ENCODE measurements around the gene FEN1. TPM values are rescaled to one million over a fixed set of nuclear protein-coding genes. Genes with fewer than 3 reads are reported as not detected.

The FEN1 gene
- total RNA-seq, 1 donor from 2014 or later = 15.2 TPM

DNA sequence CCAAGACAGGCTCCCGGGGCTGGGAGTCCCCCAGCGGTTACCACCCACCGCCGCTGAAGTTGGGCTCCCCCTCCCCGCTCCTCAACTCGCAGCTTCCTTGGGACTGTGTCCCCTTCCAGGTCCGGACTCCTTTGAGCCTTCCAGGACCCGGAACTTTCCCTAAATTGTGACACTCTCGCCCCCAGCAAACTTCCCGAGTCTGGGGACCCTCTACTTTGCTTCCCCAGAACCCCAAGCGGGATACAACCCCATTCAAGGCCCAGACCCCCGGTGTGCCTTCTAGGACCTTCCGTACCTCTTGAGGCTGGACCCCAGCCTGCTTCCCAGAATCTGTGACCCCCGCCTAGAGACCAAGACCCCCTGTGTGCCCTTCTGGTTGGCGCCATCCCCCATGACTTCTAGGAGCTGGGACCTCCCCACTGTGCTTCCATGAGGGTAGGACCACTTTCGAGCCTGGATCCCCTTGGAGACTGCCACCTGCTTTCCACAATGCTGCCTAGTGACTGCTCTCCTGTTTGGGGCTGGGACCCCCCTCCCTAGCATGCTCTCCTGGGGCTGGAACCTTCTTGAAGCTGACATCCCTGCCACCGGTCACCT is 39.7 kb upstream of the FEN1 start:
- Mint-ChIP-seq H3K27ac (ENCODE audit: unreplicated experiment) (no peak overlapping the region), H3K27me3 (ENCODE audit: unreplicated experiment) (peaks cover 21% of the 10 kb centered on the region), H3K9me3 (ENCODE audit: unreplicated experiment) (peaks cover 3% of the 10 kb centered on the region), H3K36me3 (ENCODE audit: unreplicated experiment) (no peaks in the 10 kb centered on the region), H3K4me3 (ENCODE audit: unreplicated experiment) (peak overlapping the region; percentile 80), H3K4me1 (ENCODE audit: low read depth, unreplicated experiment) (peaks cover 7% of the 10 kb centered on the region)
- TF ChIP-seq, protein P1, sequence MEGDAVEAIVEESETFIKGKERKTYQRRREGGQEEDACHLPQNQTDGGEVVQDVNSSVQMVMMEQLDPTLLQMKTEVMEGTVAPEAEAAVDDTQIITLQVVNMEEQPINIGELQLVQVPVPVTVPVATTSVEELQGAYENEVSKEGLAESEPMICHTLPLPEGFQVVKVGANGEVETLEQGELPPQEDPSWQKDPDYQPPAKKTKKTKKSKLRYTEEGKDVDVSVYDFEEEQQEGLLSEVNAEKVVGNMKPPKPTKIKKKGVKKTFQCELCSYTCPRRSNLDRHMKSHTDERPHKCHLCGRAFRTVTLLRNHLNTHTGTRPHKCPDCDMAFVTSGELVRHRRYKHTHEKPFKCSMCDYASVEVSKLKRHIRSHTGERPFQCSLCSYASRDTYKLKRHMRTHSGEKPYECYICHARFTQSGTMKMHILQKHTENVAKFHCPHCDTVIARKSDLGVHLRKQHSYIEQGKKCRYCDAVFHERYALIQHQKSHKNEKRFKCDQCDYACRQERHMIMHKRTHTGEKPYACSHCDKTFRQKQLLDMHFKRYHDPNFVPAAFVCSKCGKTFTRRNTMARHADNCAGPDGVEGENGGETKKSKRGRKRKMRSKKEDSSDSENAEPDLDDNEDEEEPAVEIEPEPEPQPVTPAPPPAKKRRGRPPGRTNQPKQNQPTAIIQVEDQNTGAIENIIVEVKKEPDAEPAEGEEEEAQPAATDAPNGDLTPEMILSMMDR (IDR thresholded peaks at IDR 0.05; ENCODE audit: partially characterized antibody, unreplicated experiment) = no peak
- DNase-seq = no peak

DNA sequence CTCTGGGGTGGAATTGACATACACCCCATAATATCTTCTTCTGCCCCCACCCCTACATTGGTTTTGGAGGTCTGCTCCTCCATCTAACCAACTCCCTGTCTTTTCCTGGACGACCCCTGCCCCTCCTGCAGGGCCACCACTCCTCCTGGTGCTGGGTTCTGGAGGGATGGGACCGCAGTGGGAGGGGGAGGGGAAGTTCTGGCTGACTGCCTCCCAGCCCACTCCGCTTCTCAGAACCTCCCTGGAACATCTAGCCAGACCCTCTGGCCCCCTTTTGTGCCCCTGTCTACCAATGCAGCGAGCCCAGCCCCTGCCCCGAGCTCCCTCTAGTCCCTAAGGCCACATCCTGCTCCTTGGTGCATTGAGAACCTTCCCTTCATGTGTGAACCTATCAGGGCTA is 39.0 kb upstream of the FEN1 start:
- no peak overlapping the region for H3K27ac Mint-ChIP-seq (ENCODE audit: unreplicated experiment)
- TF ChIP-seq, protein P1 (IDR thresholded peaks at IDR 0.05; ENCODE audit: partially characterized antibody, unreplicated experiment) = no peak
- H3K27me3 Mint-ChIP-seq (ENCODE audit: unreplicated experiment) = peaks cover 21% of the 10 kb centered on the region
- H3K4me3 Mint-ChIP-seq (ENCODE audit: unreplicated experiment) = no peak overlapping the region
- H3K4me1 Mint-ChIP-seq (ENCODE audit: low read depth, unreplicated experiment) = peaks cover 7% of the 10 kb centered on the region
- peaks cover 3% of the 10 kb centered on the region for H3K9me3 Mint-ChIP-seq (ENCODE audit: unreplicated experiment)
- no peak for DNase-seq
- no peaks in the 10 kb centered on the region for H3K36me3 Mint-ChIP-seq (ENCODE audit: unreplicated experiment)

DNA sequence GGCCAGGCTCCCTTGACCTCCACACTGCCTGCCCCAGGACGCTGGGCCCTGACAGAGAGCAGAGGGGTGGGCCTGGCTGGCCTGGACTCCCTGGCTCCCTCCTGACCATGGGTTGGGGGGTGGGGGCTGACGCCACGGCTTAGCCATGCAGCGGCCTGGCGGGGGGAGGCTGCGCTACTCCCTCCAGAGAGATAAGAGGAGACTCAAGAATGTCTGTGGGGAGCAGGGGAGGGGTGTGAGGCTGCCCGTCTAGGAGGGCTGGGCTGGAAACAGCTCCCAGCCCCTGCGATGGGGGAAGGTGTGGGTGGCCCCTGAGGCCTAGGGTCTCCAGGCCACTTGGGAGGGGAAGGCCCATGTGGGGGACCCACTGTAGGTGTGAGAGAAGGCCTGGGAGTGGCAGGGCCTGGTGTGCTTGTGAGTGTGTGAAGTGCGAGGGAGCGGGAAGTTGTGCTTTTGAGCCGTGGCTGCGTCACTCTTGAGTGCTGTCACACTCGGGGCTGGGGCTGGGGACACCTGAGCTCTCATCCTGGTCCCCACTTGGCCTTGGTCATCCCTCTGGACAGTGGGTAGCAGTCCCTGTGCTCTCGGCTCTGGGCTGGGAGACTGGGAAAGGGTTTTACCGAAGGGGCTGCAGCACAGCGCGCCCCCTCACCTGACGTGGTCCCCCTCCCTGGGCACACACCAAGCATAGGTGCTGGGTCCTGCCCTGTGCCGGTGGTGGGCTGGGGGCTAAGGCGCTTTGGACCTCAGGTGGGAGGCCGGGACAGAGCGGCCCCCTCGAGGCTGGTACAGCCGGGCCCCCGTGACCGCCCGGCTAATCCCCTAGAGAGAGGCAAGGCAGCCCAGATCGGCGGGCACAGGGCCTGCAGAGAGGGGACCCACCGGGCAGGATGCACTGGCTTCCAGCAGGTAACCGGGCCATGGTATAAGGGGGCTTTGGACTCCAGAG is 37.9 kb upstream of the FEN1 start:
- Mint-ChIP-seq H3K36me3 (ENCODE audit: unreplicated experiment) (no peaks in the 10 kb centered on the region), H3K4me3 (ENCODE audit: unreplicated experiment) (no peak overlapping the region), H3K9me3 (ENCODE audit: unreplicated experiment) (peaks cover 3% of the 10 kb centered on the region), H3K4me1 (ENCODE audit: low read depth, unreplicated experiment) (no peaks in the 10 kb centered on the region), H3K27me3 (ENCODE audit: unreplicated experiment) (peaks cover 20% of the 10 kb centered on the region), H3K27ac (ENCODE audit: unreplicated experiment) (no peak overlapping the region)
- DNase-seq = no peak
- TF ChIP-seq, protein P1 (IDR thresholded peaks at IDR 0.05; ENCODE audit: partially characterized antibody, unreplicated experiment) = no peak

DNA sequence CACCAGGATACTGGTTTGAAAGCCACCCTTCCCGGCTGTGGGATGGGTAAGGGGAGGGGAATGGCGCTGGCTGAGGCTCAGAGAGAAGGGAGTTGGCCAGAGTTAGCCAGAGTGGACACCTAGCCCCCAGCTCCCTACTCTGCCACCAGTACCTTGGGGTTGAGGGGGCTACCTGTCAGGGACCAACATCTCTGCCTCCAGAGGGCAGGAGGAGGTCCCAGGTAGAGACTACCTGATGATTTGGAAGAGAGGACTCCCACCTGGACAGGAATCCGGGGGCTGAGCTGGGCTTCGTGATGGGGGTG is 36.6 kb upstream of the FEN1 start:
- Mint-ChIP-seq H3K27ac (ENCODE audit: unreplicated experiment) (no peak overlapping the region), H3K4me1 (ENCODE audit: low read depth, unreplicated experiment) (no peaks in the 10 kb centered on the region)

More for the DNA sequence above, 36.6 kb upstream of the FEN1 start:
- no peak overlapping the region for H3K4me3 Mint-ChIP-seq (ENCODE audit: unreplicated experiment)
- TF ChIP-seq, protein P1 (IDR thresholded peaks at IDR 0.05; ENCODE audit: partially characterized antibody, unreplicated experiment) = no peak
- no peaks in the 10 kb centered on the region for H3K36me3 Mint-ChIP-seq (ENCODE audit: unreplicated experiment)
- peaks cover 3% of the 10 kb centered on the region for H3K9me3 Mint-ChIP-seq (ENCODE audit: unreplicated experiment)
- DNase-seq = no peak
- H3K27me3 Mint-ChIP-seq (ENCODE audit: unreplicated experiment) = peaks cover 21% of the 10 kb centered on the region

Measured in glutamatergic neuron (in vitro differentiated cells).